NCI-H1436 (cell line): ENCODE measurements around the gene ANKH.
A peak's percentile ranks its signal among the peaks of the same experiment; 100 is the strongest.

ENCODE experiments used
- DNase-seq: peaks from one replicate; lab custom pipeline; 2025; lab: John Stamatoyannopoulos, UW

Gene ANKH

GRCh38 chr5:14735944-14736343 is 135.6 kb downstream of the ANKH start:
- DNase-seq = no peak

DNA sequence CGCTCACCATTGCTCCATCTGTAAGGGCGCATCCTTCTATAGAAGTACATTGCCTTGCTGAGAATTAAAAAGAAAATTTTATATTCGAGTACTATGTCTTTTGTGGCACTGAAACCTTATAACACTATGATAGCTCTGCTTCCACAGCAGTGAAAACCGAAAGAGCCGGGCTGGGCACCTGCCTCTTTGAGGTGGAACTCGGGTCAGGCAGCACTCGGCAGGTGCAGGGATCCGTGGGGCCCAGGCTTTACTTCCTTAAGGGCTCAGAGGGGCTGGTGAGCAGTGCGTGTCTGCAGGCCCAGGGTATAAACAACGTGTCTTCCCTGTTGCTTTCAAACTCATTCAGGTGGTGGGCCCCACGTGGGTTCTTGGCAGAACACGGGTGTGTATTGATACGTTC is 137.2 kb downstream of the ANKH start:
- DNase-seq = no peak

GRCh38 chr5:14733661-14734060 is 137.9 kb downstream of the ANKH start:
- no peak for DNase-seq

- DNase-seq = no peak
Measured at GRCh38 chr5:14732991-14733390, 138.6 kb downstream of the ANKH start.

GRCh38 chr5:14730881-14731280 is 140.7 kb downstream of the ANKH start:
- no peak for DNase-seq

GRCh38 chr5:14730466-14730865 is 141.1 kb downstream of the ANKH start:
- no peak for DNase-seq

GRCh38 chr5:14729448-14730385 is 141.9 kb downstream of the ANKH start:
- no peak for DNase-seq

GRCh38 chr5:14728459-14728938 is 143.1 kb downstream of the ANKH start:
- DNase-seq = no peak

GRCh38 chr5:14727928-14728458 is 143.6 kb downstream of the ANKH start:
- no peak for DNase-seq

DNA sequence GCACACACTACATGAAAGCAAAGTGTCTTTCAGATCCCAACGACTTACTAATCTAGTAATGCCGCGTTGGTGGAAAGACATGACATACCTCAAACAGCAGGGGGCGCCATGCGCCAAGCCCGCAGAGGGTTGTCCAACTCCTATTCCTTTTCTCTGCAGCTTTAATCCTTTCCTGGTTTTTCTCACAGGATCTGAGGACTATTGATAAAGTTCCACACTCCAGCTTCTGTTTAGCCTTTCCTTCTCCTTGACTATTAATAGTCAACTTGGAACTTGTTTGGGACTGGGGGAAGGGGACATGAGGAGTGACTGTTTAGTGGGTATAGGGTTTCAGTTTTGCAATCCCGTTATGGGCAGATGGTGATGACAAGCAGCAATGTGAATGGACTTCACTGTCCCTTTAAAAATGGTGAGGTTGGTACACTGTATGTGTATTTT is 144.1 kb downstream of the ANKH start:
- peak; percentile 52 for DNase-seq

- no peak for DNase-seq
Measured at GRCh38 chr5:14726066-14726838, 145.3 kb downstream of the ANKH start.

DNA sequence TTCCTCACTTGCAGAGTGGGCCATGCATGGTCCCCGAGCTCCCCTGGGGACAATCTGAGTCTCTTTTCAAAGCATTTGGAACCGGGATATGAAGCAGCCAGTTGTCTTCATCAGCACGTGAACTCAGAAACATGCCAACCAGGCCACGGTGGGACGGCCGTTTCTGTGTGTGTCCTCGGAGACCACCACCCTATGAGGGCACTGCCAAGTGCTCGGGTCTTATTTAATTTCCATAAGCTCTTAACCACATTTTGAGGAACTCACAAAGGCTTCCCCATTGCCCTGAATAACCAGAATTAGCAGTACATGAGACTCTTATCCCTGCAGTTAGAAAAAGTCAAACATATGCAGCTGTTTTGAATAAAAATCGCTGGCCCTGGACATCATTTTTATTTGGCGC is 146.9 kb downstream of the ANKH start:
- DNase-seq = no peak

- no peak for DNase-seq
Measured at GRCh38 chr5:14723701-14724132, 147.9 kb downstream of the ANKH start.

GRCh38 chr5:14722923-14723322 is 148.7 kb downstream of the ANKH start:
- no peak for DNase-seq

GRCh38 chr5:14721990-14722656 is 149.5 kb downstream of the ANKH start:
- no peak for DNase-seq

DNA sequence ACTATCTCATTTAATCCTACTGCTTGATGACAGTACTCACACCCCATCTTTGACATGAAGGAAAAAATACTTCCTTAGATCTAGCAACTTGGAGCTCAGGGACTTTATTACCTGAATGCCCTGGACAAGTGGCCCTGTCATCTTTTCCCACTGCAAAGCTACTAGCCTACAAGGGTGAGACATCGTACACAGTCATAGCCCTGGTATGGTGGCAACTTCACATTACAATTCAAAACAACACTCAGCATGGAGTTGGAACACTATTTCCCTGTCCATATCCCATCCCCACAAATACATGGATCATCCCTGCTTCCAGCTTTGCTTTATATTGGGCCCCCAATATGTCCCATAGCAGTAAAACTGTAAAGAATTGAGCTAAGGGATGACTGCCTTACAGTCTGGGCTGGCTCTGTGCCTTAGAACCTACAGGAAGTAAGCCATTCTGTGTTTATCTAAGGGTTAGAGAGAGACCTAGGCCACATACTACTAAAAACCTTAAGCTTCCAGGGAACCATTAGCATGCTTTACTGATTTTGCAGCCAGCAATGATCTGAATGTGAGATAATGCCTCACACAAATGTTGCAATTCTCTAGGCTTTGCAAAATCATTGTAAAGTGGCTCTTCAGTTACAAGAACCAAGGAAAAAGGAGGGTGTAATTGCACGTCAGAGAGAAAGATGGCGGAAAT is 151.2 kb downstream of the ANKH start:
- no peak for DNase-seq

DNA sequence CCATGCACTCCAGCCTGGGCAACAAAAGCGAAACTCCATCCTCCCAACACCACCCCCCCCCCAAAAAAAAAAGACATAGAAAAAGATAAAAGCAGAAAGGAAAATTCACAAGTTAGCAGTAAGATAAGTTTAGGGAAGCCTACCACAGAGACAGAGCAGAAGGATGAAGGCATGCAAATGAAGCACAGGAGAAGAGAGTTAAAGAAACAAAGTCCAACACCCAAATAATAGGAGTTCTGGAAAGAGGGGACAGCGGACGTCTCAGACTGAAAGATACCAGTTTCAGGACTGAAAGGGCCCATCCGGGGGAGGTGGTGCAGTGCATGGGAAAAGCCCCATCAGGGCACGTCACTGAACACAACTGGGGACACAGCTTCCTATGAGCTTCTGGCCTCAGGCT is 152.8 kb downstream of the ANKH start:
- DNase-seq = no peak

DNA sequence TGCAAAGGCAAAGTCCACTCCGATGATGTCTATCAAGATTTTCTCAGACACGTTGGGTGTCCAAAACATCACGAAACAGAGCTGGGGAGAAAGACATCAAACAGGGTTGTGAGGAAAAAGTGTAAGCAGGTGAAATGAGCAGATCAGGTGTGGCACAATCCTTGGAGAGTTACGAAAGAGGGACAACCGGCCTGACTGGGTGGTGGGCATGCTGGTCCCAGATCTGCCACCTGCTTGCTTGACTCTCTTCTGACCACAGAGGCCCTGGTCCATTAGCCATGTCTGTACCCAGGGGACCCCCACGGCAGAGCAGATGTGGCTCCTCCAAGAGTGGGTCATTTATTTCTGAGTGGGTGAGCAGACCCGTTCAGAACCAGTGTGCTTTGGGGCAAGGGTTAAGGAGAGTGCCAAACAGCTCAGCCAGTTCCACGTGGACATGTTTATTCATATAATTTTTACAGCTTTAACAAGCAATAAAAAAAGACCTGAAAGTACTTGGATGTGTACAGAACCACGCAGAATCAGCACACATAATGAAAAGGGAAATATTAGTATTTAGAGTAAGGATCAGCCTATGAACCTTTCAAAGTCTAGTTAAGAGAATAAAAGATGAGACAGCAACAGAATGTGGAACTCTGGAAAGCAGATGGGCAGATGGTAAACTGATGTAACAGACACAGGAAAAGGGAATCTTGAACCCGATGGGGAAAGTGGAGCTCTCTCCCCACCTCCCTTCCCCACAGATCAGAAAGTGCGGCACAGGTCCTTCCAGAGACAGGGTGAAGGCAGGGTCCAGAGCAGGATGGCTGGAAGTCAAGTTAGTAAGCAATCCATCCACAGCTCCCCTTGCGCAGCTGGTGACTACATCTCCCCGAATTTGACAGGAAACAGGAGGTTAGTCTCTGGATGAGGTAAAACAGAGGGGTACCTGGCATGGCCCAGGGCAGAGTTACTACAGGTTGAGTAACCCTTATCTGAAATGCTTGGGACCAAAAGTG is 154.5 kb downstream of the ANKH start:
- no peak for DNase-seq

DNA sequence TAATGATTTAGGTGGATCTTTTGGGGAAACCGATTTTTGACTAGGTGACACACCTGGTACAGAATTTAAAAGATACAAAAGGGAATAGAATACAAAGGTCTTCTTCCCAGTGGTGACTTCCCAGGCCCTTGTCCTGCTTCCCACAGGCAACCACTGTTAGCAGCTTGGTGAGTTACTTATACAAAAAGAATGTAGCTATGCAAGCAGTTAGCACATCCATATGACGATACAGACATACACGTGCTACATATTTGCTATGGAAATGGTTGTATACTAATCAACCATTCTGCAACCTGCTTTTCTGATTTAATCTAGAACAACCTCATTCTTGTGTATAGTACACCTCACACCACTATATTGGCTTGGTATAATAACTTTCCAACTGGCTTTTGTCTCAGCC is 156.1 kb downstream of the ANKH start:
- DNase-seq = no peak

GRCh38 chr5:14714706-14715105 is 156.9 kb downstream of the ANKH start:
- DNase-seq = no peak
